Measurements from ENCODE around the gene SBF1.

- TF ChIP-seq CREB5 (CRISPR knock-in tag; IDR thresholded peaks at IDR 0.05; ENCODE audit: low read depth) (no peak), ARNTL (CRISPR knock-in tag; IDR thresholded peaks at IDR 0.05; ENCODE audit: borderline replicate concordance, low read depth) (no peak), CSRNP3 (CRISPR knock-in tag; IDR thresholded peaks at IDR 0.05) (no peak), PATZ1 (CRISPR knock-in tag; IDR thresholded peaks at IDR 0.05; ENCODE audit: borderline replicate concordance) (no peak), ISL1 (CRISPR knock-in tag; IDR thresholded peaks at IDR 0.05) (no peak), ZFP30 (CRISPR knock-in tag; IDR thresholded peaks at IDR 0.05) (no peak), BACH2 (CRISPR knock-in tag; IDR thresholded peaks at IDR 0.05; ENCODE audit: borderline replicate concordance) (no peak), CSDC2 (CRISPR knock-in tag; IDR thresholded peaks at IDR 0.05) (no peak), RARB (CRISPR knock-in tag; IDR thresholded peaks at IDR 0.05) (no peak), ZFP3 (CRISPR knock-in tag; IDR thresholded peaks at IDR 0.05) (no peak)
These were observed 28.7 kb downstream of the SBF1 start for GRCh38 chr22:50445880-50446707.

Data from SK-N-SH treated with all-trans-retinoic acid at 6 μM for 48 hours (cell line).